Measurements from ENCODE around the gene TSPAN18. TPM values are rescaled to one million over a fixed set of nuclear protein-coding genes. Genes with fewer than 3 reads are reported as not detected.

Gene TSPAN18
- 1 to 10 TPM; 1.0 to 2.0 (median 1.8) TPM for total RNA-seq

DNA sequence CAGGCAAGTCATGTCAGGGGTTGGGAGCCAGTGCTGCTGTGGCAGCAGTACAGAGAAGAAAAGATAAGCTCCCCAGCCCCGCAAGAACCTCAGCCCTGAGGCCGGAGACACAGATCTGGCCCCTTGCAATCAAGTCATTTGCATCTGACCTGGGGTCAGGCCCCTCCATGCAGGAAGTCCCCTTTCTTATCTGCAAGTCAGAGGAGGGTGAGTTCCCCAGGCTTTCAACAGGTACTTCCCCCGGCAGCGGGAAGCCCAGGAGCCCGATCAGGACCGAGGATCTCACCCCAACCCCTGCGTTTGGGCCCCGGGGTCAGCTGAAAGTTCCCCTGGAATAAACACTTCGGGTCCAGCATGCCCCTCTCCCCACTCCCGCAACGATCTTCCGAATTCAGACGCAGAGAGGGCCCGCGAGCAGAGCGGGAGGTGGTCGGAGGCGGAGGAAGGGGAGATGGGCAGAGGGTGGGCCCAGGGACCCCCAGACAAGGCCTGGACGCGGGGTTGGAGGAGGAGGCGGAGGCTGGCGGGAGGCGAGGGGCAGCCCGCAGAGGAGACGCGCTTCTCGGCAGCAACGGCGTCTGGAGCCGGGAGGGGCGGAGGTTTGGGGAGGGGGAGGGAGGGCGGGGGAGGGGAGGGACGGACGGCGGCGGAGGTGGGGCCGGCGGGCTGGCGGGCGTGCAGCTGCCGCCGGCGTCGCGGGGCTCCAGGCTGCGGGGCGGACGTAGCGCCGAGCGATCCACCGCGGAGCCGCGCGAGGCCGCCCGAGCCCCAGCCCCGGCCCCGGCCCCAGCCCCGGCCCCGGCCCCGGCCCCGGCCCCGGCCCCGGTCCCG lies at the start of gene TSPAN18:
Gene TSPAN18 (plus strand): TSS at position 680 of the 831 bp plus-strand sequence. CDS start 179,455 bp downstream, outside the sequence.
- no peak for DNase-seq (ENCODE audit: low spot score in 2 of 2)
- no peak within 1 kb of the TSS for H3K27ac ChIP-seq
- peaks cover 0 to 11% of the 10 kb centered on the region in 2 donors for H3K27me3 ChIP-seq
- TF ChIP-seq, protein P1, sequence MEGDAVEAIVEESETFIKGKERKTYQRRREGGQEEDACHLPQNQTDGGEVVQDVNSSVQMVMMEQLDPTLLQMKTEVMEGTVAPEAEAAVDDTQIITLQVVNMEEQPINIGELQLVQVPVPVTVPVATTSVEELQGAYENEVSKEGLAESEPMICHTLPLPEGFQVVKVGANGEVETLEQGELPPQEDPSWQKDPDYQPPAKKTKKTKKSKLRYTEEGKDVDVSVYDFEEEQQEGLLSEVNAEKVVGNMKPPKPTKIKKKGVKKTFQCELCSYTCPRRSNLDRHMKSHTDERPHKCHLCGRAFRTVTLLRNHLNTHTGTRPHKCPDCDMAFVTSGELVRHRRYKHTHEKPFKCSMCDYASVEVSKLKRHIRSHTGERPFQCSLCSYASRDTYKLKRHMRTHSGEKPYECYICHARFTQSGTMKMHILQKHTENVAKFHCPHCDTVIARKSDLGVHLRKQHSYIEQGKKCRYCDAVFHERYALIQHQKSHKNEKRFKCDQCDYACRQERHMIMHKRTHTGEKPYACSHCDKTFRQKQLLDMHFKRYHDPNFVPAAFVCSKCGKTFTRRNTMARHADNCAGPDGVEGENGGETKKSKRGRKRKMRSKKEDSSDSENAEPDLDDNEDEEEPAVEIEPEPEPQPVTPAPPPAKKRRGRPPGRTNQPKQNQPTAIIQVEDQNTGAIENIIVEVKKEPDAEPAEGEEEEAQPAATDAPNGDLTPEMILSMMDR (IDR thresholded peaks at IDR 0.05) = no peak
- TF ChIP-seq POLR2A (IDR thresholded peaks at IDR 0.05) (no peak), POLR2AphosphoS5 (IDR thresholded peaks at IDR 0.05) (no peak)
- H3K4me1 ChIP-seq = peaks cover 0 to 7% of the 10 kb centered on the region in 2 donors
- intact Hi-C loops (cut with DNase I; ENCODE audit: low total_unique reads) = loop anchor here (10.0 kb wide), 1 partner anchor 188 kb away; no protein-coding TSS in a partner anchor
- H3K36me3 ChIP-seq = no peaks in the 10 kb centered on the region
- H3K4me3 ChIP-seq = peak within 1 kb of the TSS; percentile 58 to 82 (median 63)
- no peaks in the 10 kb centered on the region for H3K9me3 ChIP-seq

DNA sequence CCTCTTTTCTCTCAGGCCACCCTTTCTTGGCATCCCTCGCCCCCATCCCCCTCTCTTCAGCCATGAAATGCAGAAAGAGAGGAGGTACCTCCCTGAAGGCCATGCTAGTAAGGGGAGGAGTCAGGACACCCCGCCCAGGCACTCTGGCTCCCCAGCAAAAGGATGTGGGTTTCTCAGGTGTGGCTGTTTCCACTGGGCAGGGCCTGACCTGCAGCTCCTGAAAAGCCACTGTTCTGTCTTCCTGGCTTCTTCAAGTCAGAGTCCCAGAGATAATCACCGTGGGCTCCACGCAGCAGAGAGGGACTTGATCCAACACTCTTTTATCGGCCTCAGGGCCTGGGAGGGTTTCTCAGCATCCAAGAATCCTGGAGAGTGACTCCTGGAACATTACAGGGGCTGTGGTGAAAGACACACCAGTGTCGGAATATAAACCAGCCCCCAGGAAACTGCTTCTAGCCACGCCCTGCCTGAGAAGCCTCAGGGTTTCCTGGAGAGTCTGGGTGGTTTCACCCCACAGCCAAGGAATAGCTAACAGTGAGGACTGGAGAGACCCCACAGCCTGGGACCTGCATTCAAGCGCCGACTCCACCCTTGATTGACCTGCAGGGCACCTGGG lies 45.7 kb upstream of the TSPAN18 start:
- DNase-seq (ENCODE audit: low spot score in 2 of 2) = no peak
- H3K27ac ChIP-seq = no peak overlapping the region
- H3K4me3 ChIP-seq = no peak overlapping the region
- no peaks in the 10 kb centered on the region for H3K4me1 ChIP-seq
- TF ChIP-seq POLR2AphosphoS5 (IDR thresholded peaks at IDR 0.05) = no peak
- no peak for TF ChIP-seq POLR2A (IDR thresholded peaks at IDR 0.05)
- TF ChIP-seq, protein P1 (IDR thresholded peaks at IDR 0.05) = no peak
- H3K36me3 ChIP-seq = no peaks in the 10 kb centered on the region
- no peaks in the 10 kb centered on the region for H3K27me3 ChIP-seq
- intact Hi-C loops (cut with DNase I; ENCODE audit: low total_unique reads) = no loop called here
- H3K9me3 ChIP-seq = no peaks in the 10 kb centered on the region

DNA sequence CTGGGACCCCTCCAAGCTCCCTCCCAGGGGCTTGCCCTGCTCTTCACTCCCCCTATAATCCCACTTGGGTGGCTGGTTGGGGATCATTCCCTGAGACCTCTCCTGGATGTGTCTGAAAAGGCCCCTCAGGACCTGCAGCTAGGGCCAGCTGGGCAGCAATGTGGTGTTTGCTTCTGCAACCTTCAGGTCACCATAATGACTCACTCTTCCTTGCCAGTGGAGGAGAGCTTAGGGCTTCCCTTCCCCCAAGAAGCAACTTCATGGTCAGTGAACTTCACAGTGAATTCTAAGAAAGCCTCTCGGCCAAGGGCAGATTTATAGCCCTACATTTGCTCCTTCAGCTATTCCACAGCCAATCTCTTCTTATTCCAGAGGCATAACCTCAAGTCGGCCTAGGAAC lies 45.1 kb upstream of the TSPAN18 start:
- no peaks in the 10 kb centered on the region for H3K27me3 ChIP-seq

DNA sequence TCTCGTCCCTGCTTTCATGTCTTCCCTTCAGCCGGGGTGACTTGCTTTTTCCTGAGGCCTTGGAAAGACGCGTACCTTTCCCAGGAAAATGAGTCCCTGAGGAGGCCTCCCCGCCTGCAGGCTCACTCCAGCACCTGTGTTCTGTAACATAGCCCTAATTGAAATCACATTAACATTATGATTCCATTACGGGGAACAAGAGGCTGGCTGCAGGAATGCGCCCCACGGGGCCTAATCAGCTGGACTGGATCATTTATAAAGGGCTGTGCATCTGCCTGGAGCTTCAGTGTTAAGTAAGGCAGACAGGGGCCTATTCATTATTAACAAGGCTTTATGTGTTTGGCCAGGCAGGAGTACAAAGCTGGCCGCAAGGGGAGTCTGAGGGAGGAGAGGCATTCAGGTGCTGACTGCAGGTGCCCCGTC lies 41.9 kb upstream of the TSPAN18 start:
- Histone ChIP-seq H3K4me1 (no peaks in the 10 kb centered on the region), H3K27ac (no peak overlapping the region), H3K36me3 (no peaks in the 10 kb centered on the region), H3K4me3 (no peak overlapping the region), H3K27me3 (no peaks in the 10 kb centered on the region), H3K9me3 (no peaks in the 10 kb centered on the region)
- intact Hi-C loops (cut with DNase I; ENCODE audit: low total_unique reads) = no loop called here
- DNase-seq (ENCODE audit: low spot score in 2 of 2) = no peak
- TF ChIP-seq, protein P1 (IDR thresholded peaks at IDR 0.05) = no peak
- TF ChIP-seq POLR2AphosphoS5 (IDR thresholded peaks at IDR 0.05) (no peak), POLR2A (IDR thresholded peaks at IDR 0.05) (no peak)

More for the DNA sequence above, 45.1 kb upstream of the TSPAN18 start:
- Histone ChIP-seq H3K27ac (no peak overlapping the region), H3K4me3 (no peak overlapping the region), H3K36me3 (no peaks in the 10 kb centered on the region), H3K9me3 (no peaks in the 10 kb centered on the region), H3K4me1 (no peaks in the 10 kb centered on the region)
- TF ChIP-seq, protein P1 (IDR thresholded peaks at IDR 0.05) = no peak
- TF ChIP-seq POLR2A (IDR thresholded peaks at IDR 0.05) (no peak), POLR2AphosphoS5 (IDR thresholded peaks at IDR 0.05) (no peak)
- no peak for DNase-seq (ENCODE audit: low spot score in 2 of 2)
- intact Hi-C loops (cut with DNase I; ENCODE audit: low total_unique reads) = no loop called here

GRCh38 chr11:44687388-44687787 lies 39.4 kb upstream of the TSPAN18 start:
- TF ChIP-seq, protein P1 (IDR thresholded peaks at IDR 0.05) = no peak
- TF ChIP-seq POLR2AphosphoS5 (IDR thresholded peaks at IDR 0.05) (no peak), POLR2A (IDR thresholded peaks at IDR 0.05) (no peak)

More at GRCh38 chr11:44687388-44687787, 39.4 kb upstream of the TSPAN18 start:
- Histone ChIP-seq H3K9me3 (no peaks in the 10 kb centered on the region), H3K4me3 (no peak overlapping the region), H3K27ac (no peak overlapping the region), H3K27me3 (no peaks in the 10 kb centered on the region), H3K36me3 (no peaks in the 10 kb centered on the region), H3K4me1 (no peaks in the 10 kb centered on the region)
- intact Hi-C loops (cut with DNase I; ENCODE audit: low total_unique reads) = no loop called here
- DNase-seq (ENCODE audit: low spot score in 2 of 2) = no peak

All from breast epithelium (tissue), 4 donors.